ENCODE measurements around the gene BCDIN3D.

Gene BCDIN3D

DNA sequence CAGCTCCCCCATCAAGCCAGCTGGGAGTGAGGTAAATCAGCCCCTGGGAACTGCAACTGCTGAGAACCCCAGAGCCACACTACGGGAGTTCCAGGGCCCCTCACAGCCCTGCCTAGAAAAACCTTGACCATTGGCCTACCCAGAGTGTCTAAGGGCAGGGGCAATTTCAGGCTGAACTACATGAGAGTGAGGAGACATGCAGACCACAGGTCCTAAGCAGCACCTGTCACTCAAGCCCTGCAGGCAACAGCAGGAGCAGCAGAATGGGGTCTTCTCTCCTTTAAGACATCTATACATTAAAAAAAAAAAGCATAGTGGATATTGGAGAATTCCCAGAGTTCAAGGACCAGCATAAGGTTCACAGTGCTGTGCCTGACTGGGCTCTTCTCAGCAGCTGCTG, 19.6 kb downstream of the BCDIN3D start:
- in situ Hi-C loops (cut with HindIII; ENCODE audit: low sequenced_read_pairs): no loop called here

DNA sequence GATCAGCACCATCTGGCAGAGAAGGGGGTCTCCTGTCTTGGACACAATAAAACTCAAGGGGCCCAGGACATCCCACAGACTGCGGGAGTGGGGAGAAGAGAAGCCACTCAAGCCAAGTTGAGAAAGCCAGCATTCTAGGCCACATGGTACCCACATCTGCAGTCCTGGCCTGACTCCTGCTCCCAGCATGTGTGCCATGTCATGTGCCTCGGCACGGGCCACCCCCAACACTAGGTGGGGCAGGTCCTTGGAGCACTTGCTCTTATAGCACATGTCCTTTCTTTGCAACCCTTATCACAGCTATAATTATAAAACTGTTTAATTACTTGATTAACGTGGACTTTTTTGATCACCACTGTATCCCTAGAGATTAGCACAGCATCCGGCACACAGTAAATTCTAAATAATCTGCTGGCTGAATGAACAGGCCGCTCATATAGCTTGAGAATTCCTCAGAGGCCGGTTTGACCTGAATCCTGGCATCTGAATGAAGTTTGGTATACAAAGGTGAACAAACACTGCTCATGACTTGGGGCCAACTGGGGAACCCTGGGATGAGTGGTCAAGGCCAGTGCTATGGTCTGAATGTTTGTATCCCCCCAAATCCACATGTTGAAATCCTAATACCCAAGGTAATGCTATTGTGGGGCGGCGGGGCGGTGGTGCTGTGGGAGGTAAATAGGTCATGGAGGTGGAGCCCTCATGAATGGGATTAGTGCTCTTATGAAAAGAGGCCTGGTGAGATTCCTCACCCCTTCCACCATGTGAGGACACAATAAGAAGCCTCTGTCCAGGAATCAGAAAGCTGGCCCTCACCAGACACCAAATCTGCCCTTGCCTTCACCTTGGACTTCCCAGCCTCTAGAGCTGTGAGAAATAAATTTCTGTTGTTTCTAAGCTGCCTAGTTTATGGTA, 21.3 kb downstream of the BCDIN3D start:
- in situ Hi-C loops (cut with HindIII; ENCODE audit: low sequenced_read_pairs): no loop called here

GRCh38 chr12:49819786-49820185, 23.1 kb downstream of the BCDIN3D start:
- in situ Hi-C loops (cut with HindIII; ENCODE audit: low sequenced_read_pairs): no loop called here

GRCh38 chr12:49818241-49818895, 24.5 kb downstream of the BCDIN3D start:
- in situ Hi-C loops (cut with HindIII; ENCODE audit: low sequenced_read_pairs): no loop called here

DNA sequence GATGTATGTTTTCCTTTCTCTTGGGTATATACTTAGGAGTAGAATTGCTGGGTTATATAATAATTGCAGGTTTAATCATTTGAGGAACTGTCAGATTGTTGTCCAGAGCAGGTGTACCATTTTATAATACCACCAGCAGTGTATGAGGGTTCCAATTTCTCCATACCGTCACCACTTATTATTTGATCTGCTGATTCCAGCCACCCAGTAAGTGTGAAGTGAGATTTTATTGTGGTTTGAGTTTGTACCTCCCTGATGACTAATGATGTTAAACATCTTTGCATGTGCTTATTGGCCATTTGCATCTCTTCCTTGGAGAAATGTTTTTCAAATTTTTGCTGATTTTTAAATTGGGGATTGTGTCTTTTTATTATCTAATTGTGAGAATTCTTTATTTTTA, 29.8 kb downstream of the BCDIN3D start:
- in situ Hi-C loops (cut with HindIII; ENCODE audit: low sequenced_read_pairs): no loop called here

DNA sequence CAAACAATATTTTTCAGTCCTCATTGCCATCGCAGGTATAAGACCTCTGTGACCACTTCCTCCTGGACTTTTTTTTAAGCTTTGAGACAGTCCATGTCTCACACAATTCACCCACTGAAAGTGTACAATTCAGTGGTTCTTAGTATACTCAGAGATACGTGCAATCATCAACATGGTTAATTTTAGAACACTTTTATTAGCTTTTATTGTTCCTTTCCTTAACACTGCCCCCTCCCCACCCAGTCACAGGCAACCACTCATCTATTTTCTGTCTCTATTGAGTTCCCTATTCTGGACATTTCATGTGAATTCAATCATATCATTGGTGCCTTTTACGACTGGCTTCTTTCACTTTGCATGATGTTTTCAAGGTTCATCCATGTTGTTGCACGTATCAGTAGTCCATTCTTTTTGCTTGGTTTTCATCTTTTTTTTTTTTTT, 30.9 kb downstream of the BCDIN3D start:
- in situ Hi-C loops (cut with HindIII; ENCODE audit: low sequenced_read_pairs): no loop called here

DNA sequence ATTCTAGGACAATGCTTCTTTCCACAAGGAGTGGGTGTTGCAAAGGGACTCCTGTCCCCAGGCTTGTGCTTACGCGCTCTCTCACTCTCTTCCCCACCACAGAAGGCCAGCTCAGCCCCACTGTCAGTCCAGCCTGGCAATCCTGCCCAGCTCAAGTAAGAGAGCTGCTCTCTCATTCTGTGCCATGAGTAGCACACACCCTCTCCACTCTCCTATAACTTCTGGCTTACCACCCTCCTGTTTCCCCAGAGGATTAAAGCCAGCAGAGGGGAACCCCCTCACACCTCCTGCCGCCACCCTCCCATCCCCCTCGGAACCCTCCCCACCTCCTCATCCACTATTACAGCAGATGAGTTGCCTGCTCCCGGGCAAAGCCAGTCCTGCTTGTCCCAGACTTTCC, 31.8 kb downstream of the BCDIN3D start:
- in situ Hi-C loops (cut with HindIII; ENCODE audit: low sequenced_read_pairs): no loop called here

DNA sequence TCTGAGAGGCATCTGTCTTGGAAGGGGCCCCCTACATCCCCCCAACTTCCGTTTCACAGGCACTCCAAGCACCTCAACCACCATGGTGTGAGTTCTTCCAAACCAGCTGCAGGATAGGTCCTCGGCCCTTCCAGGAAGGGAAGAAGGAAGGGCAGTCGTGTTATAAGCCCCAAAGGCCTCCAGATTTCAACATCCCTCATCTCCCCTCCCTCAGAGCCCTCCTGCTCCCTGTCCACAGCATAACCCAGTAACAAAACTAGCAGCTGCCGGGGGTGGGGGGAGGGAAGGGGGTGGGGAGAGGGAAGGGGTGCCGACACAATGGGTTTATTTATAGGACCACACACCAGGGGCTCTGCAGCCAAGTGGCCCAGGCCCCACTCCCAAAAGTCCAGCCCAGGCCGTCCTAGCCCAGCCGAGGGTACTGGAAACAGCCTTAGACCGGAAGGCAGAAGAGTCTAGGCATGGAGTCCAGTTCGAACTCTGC, 33.0 kb downstream of the BCDIN3D start:
- in situ Hi-C loops (cut with HindIII; ENCODE audit: low sequenced_read_pairs): no loop called here

GRCh38 chr12:49809381-49809905, 33.5 kb downstream of the BCDIN3D start:
- in situ Hi-C loops (cut with HindIII; ENCODE audit: low sequenced_read_pairs): no loop called here

GRCh38 chr12:49808686-49809380, 34.1 kb downstream of the BCDIN3D start:
- in situ Hi-C loops (cut with HindIII; ENCODE audit: low sequenced_read_pairs): no loop called here

GRCh38 chr12:49807991-49808580, 34.8 kb downstream of the BCDIN3D start:
- in situ Hi-C loops (cut with HindIII; ENCODE audit: low sequenced_read_pairs): no loop called here

DNA sequence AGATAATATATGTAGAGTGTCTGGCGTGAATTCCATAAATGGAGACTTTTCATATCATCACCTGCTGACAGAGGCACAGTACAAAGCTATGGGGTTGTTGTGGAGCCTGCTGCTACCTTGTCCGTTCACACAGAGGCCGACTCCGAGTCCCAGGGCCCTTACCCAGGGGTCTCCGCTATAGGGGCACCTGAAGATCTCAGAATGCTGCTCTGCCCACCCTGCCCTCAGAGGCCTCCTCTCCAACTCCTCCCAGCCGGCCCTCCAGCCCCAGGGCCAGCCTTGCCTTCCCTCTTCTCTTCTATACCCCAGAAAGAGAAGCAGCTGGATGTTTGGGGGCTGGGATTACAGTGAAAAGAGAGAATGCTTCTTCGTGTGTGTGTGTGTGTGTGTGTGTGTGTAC, 36.0 kb downstream of the BCDIN3D start:
- in situ Hi-C loops (cut with HindIII; ENCODE audit: low sequenced_read_pairs): no loop called here

- in situ Hi-C loops (cut with HindIII; ENCODE audit: low sequenced_read_pairs): no loop called here
Observed at GRCh38 chr12:49806321-49806813, 36.5 kb downstream of the BCDIN3D start.

GRCh38 chr12:49805409-49805808, 37.5 kb downstream of the BCDIN3D start:
- in situ Hi-C loops (cut with HindIII; ENCODE audit: low sequenced_read_pairs): no loop called here

- in situ Hi-C loops (cut with HindIII; ENCODE audit: low sequenced_read_pairs): no loop called here
Observed at GRCh38 chr12:49804821-49805220, 38.1 kb downstream of the BCDIN3D start.

GRCh38 chr12:49803693-49804450, 39.0 kb downstream of the BCDIN3D start:
- in situ Hi-C loops (cut with HindIII; ENCODE audit: low sequenced_read_pairs): no loop called here

GRCh38 chr12:49801141-49802063, 41.5 kb downstream of the BCDIN3D start:
- in situ Hi-C loops (cut with HindIII; ENCODE audit: low sequenced_read_pairs): no loop called here

DNA sequence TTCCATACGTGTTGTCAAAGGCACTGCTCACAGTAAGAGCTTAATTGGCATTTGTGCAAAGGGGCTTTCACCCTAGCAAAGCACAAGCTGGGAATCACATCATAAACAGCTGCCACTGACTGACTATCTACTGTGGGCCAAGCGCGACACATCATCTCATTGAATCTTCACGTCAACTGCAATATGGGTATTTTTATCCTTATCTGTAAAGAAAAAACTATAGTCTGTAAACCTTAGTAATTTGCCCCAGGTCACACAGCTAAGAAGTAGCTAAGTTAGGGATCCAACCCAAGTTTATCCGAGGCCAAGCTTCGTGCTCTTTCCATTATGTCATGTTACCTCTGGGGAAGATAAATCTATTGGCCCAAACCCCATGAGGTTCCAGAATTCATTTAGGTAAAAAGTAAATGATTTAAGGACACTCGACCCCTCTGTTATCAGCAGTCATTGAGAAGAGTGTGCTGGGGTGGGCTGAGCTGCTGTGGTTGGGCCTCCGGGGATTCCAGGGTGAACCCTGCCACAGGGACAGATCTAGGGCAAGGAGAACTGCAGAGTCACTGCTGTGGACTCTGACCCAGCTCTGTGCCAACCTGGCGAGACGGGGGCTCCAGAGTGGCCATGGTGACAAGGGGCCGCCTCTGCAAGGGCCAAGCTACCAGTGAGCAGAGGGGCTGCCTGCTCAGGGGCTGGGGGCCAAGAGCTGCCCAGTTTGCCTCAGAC, 42.3 kb downstream of the BCDIN3D start:
- in situ Hi-C loops (cut with HindIII; ENCODE audit: low sequenced_read_pairs): no loop called here
